ENCODE results near the gene SORCS2.

DNA sequence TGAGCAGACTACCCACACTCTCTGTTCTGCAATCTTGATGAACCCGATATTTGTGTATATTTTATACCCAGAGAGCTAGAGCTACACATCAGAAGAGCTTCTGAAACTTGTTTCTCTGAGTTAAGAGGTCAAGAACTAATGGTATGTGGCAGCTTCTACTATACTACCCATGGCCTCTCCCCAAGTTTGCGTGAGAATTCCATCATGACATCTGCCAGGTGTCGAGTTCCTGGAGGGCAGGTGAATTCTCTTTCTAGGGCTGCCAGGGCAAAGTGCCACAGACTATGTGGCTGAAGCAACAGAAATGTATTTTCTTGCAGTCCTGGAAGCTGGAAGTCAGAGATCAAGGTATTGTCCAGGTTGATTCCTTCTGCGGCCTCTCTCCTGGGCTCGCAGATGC lies 4.4 kb downstream of the SORCS2 start:
- TF ChIP-seq, protein P1, sequence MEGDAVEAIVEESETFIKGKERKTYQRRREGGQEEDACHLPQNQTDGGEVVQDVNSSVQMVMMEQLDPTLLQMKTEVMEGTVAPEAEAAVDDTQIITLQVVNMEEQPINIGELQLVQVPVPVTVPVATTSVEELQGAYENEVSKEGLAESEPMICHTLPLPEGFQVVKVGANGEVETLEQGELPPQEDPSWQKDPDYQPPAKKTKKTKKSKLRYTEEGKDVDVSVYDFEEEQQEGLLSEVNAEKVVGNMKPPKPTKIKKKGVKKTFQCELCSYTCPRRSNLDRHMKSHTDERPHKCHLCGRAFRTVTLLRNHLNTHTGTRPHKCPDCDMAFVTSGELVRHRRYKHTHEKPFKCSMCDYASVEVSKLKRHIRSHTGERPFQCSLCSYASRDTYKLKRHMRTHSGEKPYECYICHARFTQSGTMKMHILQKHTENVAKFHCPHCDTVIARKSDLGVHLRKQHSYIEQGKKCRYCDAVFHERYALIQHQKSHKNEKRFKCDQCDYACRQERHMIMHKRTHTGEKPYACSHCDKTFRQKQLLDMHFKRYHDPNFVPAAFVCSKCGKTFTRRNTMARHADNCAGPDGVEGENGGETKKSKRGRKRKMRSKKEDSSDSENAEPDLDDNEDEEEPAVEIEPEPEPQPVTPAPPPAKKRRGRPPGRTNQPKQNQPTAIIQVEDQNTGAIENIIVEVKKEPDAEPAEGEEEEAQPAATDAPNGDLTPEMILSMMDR (IDR thresholded peaks at IDR 0.05), result no peak
- TF ChIP-seq POLR2A (IDR thresholded peaks at IDR 0.05), result no peak

Data from right lobe of liver (tissue), 4 donors.